HepG2 (cell line): ENCODE data around the gene ZFR2.

ENCODE experiments used
- GABPA ChIP-seq, 2 experiments: IDR thresholded peaks; 2 replicates each; pipeline ENCODE4 v1.6.1; 2011 to 2016; ENCODE audit warnings: low read depth in 2 of 2, low read length in 1 of 2, missing biosample characterization in 1 of 2, missing genetic modification characterization in 1 of 2
- HCFC1 ChIP-seq: fragments of 150-350 bp; IDR thresholded peaks from 2 replicates; pipeline ENCODE4 v1.6.1; 2014; ENCODE audit warnings: low read depth, low read length
- MXI1 ChIP-seq: IDR thresholded peaks from 3 replicates; pipeline ENCODE4 v1.6.1; 2012; ENCODE audit warnings: low read depth, low read length, inconsistent platforms, borderline replicate concordance
- MYC ChIP-seq: sonication (generic); formaldehyde crosslinking; IDR thresholded peaks from 2 replicates; pipeline ENCODE4 v1.9.0; 2021; ENCODE audit warnings: missing genetic modification reagents, borderline replicate concordance
- NBN ChIP-seq: fragments of 450-650 bp; conservative IDR thresholded peaks from 2 replicates; pipeline ENCODE4 v1.6.1; 2017
- POLR2A ChIP-seq, 2 experiments: IDR thresholded peaks; 2 replicates each; pipeline ENCODE4 v1.6.1; 2011; ENCODE audit warnings: low read depth in 2 of 2, low read length in 2 of 2, mild to moderate bottlenecking in 1 of 2, moderate library complexity in 1 of 2; ENCODE audit not compliant: insufficient read depth in 1 of 2
- SAFB2 ChIP-seq: sonication (generic); formaldehyde crosslinking; IDR thresholded peaks from 2 replicates; pipeline ENCODE4 v1.5.1; 2020; ENCODE audit warnings: missing genetic modification reagents, low read depth, mild to moderate bottlenecking, borderline replicate concordance
- SIN3A ChIP-seq: IDR thresholded peaks from 2 replicates; pipeline ENCODE4 v1.6.1; 2011; ENCODE audit warnings: low read depth, mild to moderate bottlenecking, control low read depth, low read length, borderline replicate concordance
- SMC3 ChIP-seq: IDR thresholded peaks from 2 replicates; pipeline ENCODE4 v1.6.1; 2011; ENCODE audit warnings: low read length, improper control_type of control experiment
- ZFP37 ChIP-seq: sonication (generic); formaldehyde crosslinking; IDR thresholded peaks from 2 replicates; pipeline ENCODE4 v1.4.0; 2020; ENCODE audit warnings: missing genetic modification reagents, borderline replicate concordance
- ZNF737 ChIP-seq: sonication (generic); formaldehyde crosslinking; IDR thresholded peaks from 2 replicates; pipeline ENCODE4 v1.5.0; 2020; ENCODE audit warnings: missing genetic modification reagents, mild to moderate bottlenecking, borderline replicate concordance
- TF ChIP-seq, protein P1 (sequence below): IDR thresholded peaks from 2 replicates; pipeline ENCODE4 v1.6.1; 2012; ENCODE audit warnings: inconsistent platforms

DNA sequence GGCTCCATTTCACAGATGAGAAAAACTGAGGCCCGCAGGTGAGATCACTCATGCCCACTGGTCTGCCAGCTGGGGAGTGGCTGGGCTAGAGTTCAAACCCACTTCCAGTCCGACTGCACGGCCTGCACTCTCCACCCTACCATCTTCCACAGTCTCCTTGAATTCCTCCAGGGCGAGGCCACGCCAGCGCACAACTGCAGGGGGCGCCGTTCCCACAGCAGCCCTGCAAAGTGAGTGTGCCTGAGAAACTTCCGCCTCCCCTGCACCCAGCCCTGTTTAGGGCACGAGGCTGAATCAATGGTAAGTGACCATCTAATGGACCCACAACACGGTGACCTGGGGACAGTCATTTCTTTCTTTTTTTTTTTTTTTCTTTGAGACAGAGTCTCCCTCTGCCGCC lies 10.8 kb upstream of the ZFR2 start:
- TF ChIP-seq SIN3A (no peak), POLR2A (IDR thresholded peaks at IDR 0.05; ENCODE audit: insufficient read depth in 1 of 2, low read depth in 2 of 2, low read length in 2 of 2) (no peak), MYC (CRISPR knock-in tag) (no peak), SAFB2 (CRISPR knock-in tag) (no peak), ZNF737 (CRISPR knock-in tag) (no peak), NBN (no peak), HCFC1 (no peak), MXI1 (no peak), GABPA (IDR thresholded peaks at IDR 0.05; ENCODE audit: low read depth, low read length) (no peak), GABPA (CRISPR knock-in tag; IDR thresholded peaks at IDR 0.05; ENCODE audit: low read depth) (no peak), ZFP37 (CRISPR knock-in tag) (no peak), SMC3 (no peak)
- TF ChIP-seq, protein P1, sequence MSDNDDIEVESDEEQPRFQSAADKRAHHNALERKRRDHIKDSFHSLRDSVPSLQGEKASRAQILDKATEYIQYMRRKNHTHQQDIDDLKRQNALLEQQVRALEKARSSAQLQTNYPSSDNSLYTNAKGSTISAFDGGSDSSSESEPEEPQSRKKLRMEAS: no peak
